ENCODE measurements around the gene SPECC1. TPM values are rescaled to one million over a fixed set of nuclear protein-coding genes. Genes with fewer than 3 reads are reported as not detected.

Gene SPECC1
- total RNA-seq, 1 donor from 2014 or later, result 91.9 TPM

GRCh38 chr17:20109076-20109475, 99.9 kb downstream of the SPECC1 start:
- Mint-ChIP-seq H3K4me1 (ENCODE audit: low read depth) (peaks cover 3% of the 10 kb centered on the region), H3K4me3 (ENCODE audit: unreplicated experiment) (no peak overlapping the region), H3K36me3 (ENCODE audit: low read depth) (no peaks in the 10 kb centered on the region), H3K9me3 (ENCODE audit: low read depth) (no peaks in the 10 kb centered on the region), H3K27me3 (ENCODE audit: low read depth) (peaks cover 22% of the 10 kb centered on the region), H3K27ac (ENCODE audit: unreplicated experiment) (no peak overlapping the region)
- DNase-seq (ENCODE audit: low spot score), result no peak
- no peak for TF ChIP-seq CTCF (IDR thresholded peaks at IDR 0.05)

- TF ChIP-seq CTCF (IDR thresholded peaks at IDR 0.05), result no peak
- peaks cover 23% of the 10 kb centered on the region for H3K27me3 Mint-ChIP-seq (ENCODE audit: low read depth)
- H3K27ac Mint-ChIP-seq (ENCODE audit: unreplicated experiment), result no peak overlapping the region
- H3K9me3 Mint-ChIP-seq (ENCODE audit: low read depth), result no peaks in the 10 kb centered on the region
- no peaks in the 10 kb centered on the region for H3K36me3 Mint-ChIP-seq (ENCODE audit: low read depth)
- DNase-seq (ENCODE audit: low spot score), result no peak
- no peak overlapping the region for H3K4me3 Mint-ChIP-seq (ENCODE audit: unreplicated experiment)
- H3K4me1 Mint-ChIP-seq (ENCODE audit: low read depth), result peaks cover 3% of the 10 kb centered on the region
These were observed 102.4 kb downstream of the SPECC1 start for GRCh38 chr17:20111538-20111937.

GRCh38 chr17:20114466-20114865, 105.3 kb downstream of the SPECC1 start:
- no peaks in the 10 kb centered on the region for H3K36me3 Mint-ChIP-seq (ENCODE audit: low read depth)
- H3K4me1 Mint-ChIP-seq (ENCODE audit: low read depth), result peaks cover 5% of the 10 kb centered on the region
- DNase-seq (ENCODE audit: low spot score), result no peak
- no peak overlapping the region for H3K4me3 Mint-ChIP-seq (ENCODE audit: unreplicated experiment)
- H3K27ac Mint-ChIP-seq (ENCODE audit: unreplicated experiment), result no peak overlapping the region
- peaks cover 15% of the 10 kb centered on the region for H3K27me3 Mint-ChIP-seq (ENCODE audit: low read depth)
- no peak for TF ChIP-seq CTCF (IDR thresholded peaks at IDR 0.05)
- no peaks in the 10 kb centered on the region for H3K9me3 Mint-ChIP-seq (ENCODE audit: low read depth)

GRCh38 chr17:20116683-20117309, 107.6 kb downstream of the SPECC1 start:
- Mint-ChIP-seq H3K4me3 (ENCODE audit: unreplicated experiment) (no peak overlapping the region), H3K36me3 (ENCODE audit: low read depth) (no peaks in the 10 kb centered on the region), H3K27ac (ENCODE audit: unreplicated experiment) (no peak overlapping the region), H3K9me3 (ENCODE audit: low read depth) (no peaks in the 10 kb centered on the region), H3K4me1 (ENCODE audit: low read depth) (peaks cover 9% of the 10 kb centered on the region), H3K27me3 (ENCODE audit: low read depth) (peaks cover 13% of the 10 kb centered on the region)
- peak; percentile 90 for TF ChIP-seq CTCF (IDR thresholded peaks at IDR 0.05)
- DNase-seq (ENCODE audit: low spot score), result no peak

GRCh38 chr17:20118280-20118679, 109.1 kb downstream of the SPECC1 start:
- H3K27ac Mint-ChIP-seq (ENCODE audit: unreplicated experiment), result no peak overlapping the region
- DNase-seq (ENCODE audit: low spot score), result no peak
- peaks cover 22% of the 10 kb centered on the region for H3K4me1 Mint-ChIP-seq (ENCODE audit: low read depth)

More at GRCh38 chr17:20118280-20118679, 109.1 kb downstream of the SPECC1 start:
- Mint-ChIP-seq H3K9me3 (ENCODE audit: low read depth) (no peaks in the 10 kb centered on the region), H3K4me3 (ENCODE audit: unreplicated experiment) (no peak overlapping the region), H3K36me3 (ENCODE audit: low read depth) (no peaks in the 10 kb centered on the region), H3K27me3 (ENCODE audit: low read depth) (peaks cover 6% of the 10 kb centered on the region)
- no peak for TF ChIP-seq CTCF (IDR thresholded peaks at IDR 0.05)
